GM21367 (cell line): ENCODE measurements around the gene CAD.

Experiments
- ATAC-seq: cut with Tn5 transposase; IDR thresholded peaks from one replicate; pipeline ENCODE4 v1.9.1; 2021; ENCODE audit not compliant: unreplicated experiment

Gene CAD

GRCh38 chr2:27275211-27276150 lies 58.3 kb downstream of the CAD start, which contains the start of gene DNAJC5G:
TSS of gene DNAJC5G (plus strand) at chr2:27275433. CDS start at chr2:27276729, 1,296 bp downstream.
- no peak for ATAC-seq

- ATAC-seq: no peak
Measured at GRCh38 chr2:27278010-27278409, 60.8 kb downstream of the CAD start.

GRCh38 chr2:27280826-27281225 lies 63.7 kb downstream of the CAD start:
- ATAC-seq: no peak

DNA sequence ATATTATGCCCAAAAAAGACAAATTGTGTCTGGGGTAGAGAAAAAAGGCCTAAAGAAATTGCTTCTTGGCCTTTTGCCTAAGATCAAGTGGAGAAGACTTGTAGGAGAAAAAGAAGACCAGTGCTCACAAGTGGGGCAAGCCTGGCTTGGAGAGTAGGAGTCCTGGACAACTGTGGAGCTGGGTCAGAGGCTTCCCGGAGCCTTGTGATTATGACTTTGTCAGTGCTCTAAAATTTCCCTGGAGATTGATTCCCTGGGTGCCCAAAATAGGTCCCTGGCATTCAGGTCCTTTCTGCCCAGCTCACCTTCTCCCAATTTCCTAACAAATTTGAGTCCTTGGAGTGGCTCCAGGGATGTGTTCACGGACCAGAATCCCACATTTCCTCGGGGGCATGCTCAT lies 64.3 kb downstream of the CAD start:
- ATAC-seq: no peak

GRCh38 chr2:27281855-27282559 lies 64.8 kb downstream of the CAD start, which contains the start of gene TRIM54:
TSS of gene TRIM54 (plus strand) at chr2:27282429. CDS start at chr2:27282732, 303 bp downstream.
- ATAC-seq: no peak

DNA sequence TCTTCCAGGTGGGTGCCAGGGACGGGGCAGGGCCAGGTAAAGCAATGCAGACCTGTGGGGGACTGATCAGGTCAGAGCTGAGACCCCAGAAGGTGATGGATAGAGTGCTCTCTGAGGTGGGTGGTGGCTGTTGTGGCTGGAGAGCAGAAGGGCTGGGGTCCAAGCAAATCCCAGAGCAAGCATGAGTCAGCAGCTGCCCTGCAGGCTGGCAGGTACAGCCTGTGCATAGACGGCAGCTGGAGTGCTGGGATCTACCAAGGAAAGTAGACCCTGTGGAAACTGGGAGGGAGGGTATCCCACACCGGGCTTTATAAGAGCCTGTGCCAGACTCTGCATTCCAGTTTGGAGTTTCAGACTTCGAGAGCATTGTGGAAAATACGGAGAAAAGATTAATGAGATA lies 65.7 kb downstream of the CAD start:
- ATAC-seq: no peak

DNA sequence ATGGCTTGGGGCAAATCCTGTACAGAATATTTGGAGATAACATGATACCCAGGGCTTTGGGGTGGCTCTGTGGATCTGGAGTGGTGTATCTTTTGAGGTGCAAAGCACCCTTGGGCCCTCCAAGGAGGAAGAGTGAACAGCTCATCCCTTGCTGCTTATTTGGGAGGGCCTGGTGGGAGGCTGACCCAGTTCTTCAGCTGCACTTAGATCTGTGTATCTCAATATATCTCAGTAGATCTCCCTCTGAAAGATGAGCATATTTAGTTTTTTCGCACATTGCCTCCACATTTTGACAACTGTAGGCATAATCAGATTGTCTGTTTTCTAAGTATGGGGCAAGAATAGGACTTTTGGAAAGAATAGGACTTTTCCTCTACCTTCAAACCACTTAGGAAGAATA lies 67.8 kb downstream of the CAD start:
- ATAC-seq: no peak

DNA sequence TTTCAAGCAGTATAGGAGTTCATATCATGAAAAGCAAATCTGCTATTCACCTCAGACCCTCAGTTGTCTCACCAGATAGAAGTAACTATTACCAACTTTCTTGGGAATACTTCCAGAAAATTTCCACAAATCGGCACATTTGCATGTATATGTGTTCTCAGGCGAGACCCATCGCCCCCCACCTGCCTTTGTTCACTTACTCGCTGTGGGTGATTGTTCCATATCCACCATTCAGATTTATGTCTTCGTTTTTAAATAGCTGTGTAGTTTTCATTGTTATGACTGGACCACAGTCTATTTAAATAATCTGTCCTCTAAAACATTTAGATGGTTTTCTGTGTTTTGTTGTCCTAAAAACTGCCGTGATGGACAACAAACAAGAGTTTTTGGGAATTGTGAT lies 68.3 kb downstream of the CAD start:
- ATAC-seq: no peak

GRCh38 chr2:27288610-27289009 lies 71.4 kb downstream of the CAD start:
- no peak for ATAC-seq

DNA sequence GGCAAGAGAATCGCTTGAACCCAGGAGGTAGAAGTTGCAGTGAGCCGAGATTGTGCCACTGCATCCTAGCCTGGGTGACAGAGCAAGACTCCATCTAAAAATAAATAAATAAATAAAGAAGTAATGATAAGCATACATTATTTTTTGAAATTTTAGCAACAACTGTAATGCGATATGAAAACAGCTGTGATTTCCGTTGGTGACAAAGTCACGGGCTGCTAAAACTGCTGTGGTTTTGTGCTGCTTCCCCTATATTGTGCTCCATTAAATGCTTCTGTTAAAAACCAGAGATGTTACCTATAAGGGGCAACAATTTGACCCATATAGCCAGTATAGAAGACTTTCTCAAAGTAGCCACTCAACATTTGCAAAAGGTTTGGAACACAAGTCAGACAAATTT lies 73.4 kb downstream of the CAD start:
- ATAC-seq: no peak

GRCh38 chr2:27291865-27292264 lies 74.7 kb downstream of the CAD start:
- no peak for ATAC-seq
